Transverse colon (tissue), 4 donors: ENCODE results near the gene RPS6KA2.

Source experiments
- POLR2A ChIP-seq: fragments of 450-650 bp; IDR thresholded peaks from one replicate; pipeline ENCODE4 v1.6.1; 2016; ENCODE audit warnings: antibody characterized with exemption, mild to moderate bottlenecking, moderate library complexity
- POLR2AphosphoS5 ChIP-seq, 3 donors: sonication (generic); formaldehyde crosslinking; IDR thresholded peaks; one replicate each; pipeline ENCODE4 v1.6.1; 2016; ENCODE audit warnings: antibody characterized with exemption in 3 of 3
- TF ChIP-seq, protein P1 (sequence below), 5 experiments: fragments of 200-600 bp in 3 of 5; fragments of 450-650 bp in 2 of 5; sonication (generic) in 3 of 5; IDR thresholded peaks; 1 replicate in 2 of 5; 2 replicates in 3 of 5; pipeline ENCODE4 v1.5.1; 2016 to 2017; ENCODE audit warnings: antibody characterized with exemption in 5 of 5, inconsistent platforms in 3 of 5, mild to moderate bottlenecking in 2 of 5, moderate library complexity in 1 of 5

DNA sequence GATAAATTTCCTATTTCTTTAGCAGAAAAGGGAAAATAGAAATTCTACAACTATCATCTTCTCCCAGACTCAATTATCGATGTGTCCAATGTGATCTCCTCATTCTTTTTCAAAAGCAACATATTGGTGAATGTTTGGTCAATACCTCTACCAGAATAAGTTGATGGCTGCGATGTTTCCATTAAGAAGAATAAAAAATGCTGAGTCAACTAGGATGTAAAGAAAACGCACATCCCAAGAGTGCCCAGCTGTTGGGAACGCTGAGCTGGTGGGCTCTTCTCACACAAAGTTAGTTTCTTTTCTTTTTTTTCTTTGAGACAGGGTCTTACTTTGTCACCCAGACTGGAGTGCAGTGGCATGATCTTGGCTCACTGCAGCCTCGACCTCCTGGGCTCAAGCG lies 80.4 kb downstream of the RPS6KA2 start:
- TF ChIP-seq POLR2A: no peak
- TF ChIP-seq, protein P1, sequence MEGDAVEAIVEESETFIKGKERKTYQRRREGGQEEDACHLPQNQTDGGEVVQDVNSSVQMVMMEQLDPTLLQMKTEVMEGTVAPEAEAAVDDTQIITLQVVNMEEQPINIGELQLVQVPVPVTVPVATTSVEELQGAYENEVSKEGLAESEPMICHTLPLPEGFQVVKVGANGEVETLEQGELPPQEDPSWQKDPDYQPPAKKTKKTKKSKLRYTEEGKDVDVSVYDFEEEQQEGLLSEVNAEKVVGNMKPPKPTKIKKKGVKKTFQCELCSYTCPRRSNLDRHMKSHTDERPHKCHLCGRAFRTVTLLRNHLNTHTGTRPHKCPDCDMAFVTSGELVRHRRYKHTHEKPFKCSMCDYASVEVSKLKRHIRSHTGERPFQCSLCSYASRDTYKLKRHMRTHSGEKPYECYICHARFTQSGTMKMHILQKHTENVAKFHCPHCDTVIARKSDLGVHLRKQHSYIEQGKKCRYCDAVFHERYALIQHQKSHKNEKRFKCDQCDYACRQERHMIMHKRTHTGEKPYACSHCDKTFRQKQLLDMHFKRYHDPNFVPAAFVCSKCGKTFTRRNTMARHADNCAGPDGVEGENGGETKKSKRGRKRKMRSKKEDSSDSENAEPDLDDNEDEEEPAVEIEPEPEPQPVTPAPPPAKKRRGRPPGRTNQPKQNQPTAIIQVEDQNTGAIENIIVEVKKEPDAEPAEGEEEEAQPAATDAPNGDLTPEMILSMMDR (IDR thresholded peaks at IDR 0.05): no peak
- no peak for TF ChIP-seq POLR2AphosphoS5 (IDR thresholded peaks at IDR 0.05)
